ENCODE data around the gene SFXN3. TPM values are rescaled to one million over a fixed set of nuclear protein-coding genes. Genes with fewer than 3 reads are reported as not detected.

SFXN3 gene
- total and polyA plus RNA-seq, 2 of the 13 experiments (the other 11 are each of a cell fraction or from before 2014, with no cell fraction given), result 16.8 to 71.5 TPM

DNA sequence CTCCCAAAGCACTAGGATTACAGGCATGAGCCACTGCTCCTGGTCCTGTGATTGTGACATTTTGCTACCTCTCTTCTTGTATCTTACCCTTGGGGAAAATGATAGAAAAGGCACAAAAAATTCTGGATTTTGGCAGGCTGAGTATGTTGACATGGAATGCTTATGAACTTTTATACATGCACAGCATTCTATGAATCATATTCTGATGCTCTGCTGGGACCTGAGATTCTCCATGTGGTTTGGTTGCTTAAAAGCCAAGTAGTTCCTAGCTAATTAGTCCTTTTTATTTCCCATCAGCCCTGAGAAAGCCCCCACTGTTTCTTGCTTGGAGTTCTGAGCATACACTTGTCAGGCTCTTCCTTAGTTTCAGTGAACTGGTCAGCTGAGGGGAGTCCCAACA is 22.5 kb downstream of the SFXN3 start:
- ATAC-seq (no peak), FAIRE-seq (no peak), DNase-seq (ENCODE audit: low spot score) (no peak)
- Histone ChIP-seq H3K9ac (ENCODE audit: insufficient read depth, low read depth, low read length) (no peak overlapping the region), H3K4me2 (ENCODE audit: low read depth, low read length) (no peak overlapping the region), H4K20me1 (ENCODE audit: insufficient read depth, low read length) (no peaks in the 10 kb centered on the region), H3K4me1 (ENCODE audit: insufficient read depth, low read length) (peaks cover 58% of the 10 kb centered on the region), H2AFZ (ENCODE audit: low read length) (no peak overlapping the region), H3K27ac (ENCODE audit: extremely low read length, insufficient read depth, low read length) (no peak overlapping the region), H3K4me3 (replicated peaks in 1 of 3; ENCODE audit: insufficient read depth in 1 of 3, low read depth in 2 of 3, low read length in 3 of 3) (no peak overlapping the region), H3K9me3 (ENCODE audit: low read length) (no peaks in the 10 kb centered on the region), H3K79me2 (ENCODE audit: insufficient read depth, low read length) (peaks cover 9% of the 10 kb centered on the region), H3K36me3 (replicated peaks in 1 of 2; ENCODE audit: control insufficient read depth in 1 of 2, insufficient read depth in 2 of 2, low read length in 2 of 2) (0 out of 5 replicates have a peak, but pooled peaks cover 0 to 2% of the 10 kb centered on the region in 2 experiments), H3K27me3 (ENCODE audit: control insufficient read depth in 1 of 2, insufficient read depth in 2 of 2, low read length in 2 of 2) (no peaks in the 10 kb centered on the region)
- CTCF ChIA-PET (ENCODE audit: low intra/inter-chr PET ratio, low total read pairs), result interaction anchor here (0.6 kb wide), 1 partner anchor 57 kb away, joined by 3 read pairs; no protein-coding TSS in a partner anchor
- intact Hi-C loops (cut with micrococcal nuclease; ENCODE audit: unreplicated experiment), result no loop called here
- in situ Hi-C loops (cut with HindIII; ENCODE audit: extremely low pct_ligation_motif_present, low pct_unique_long_range_greater_than_20kb), result no loop called here
- no TSS peak for BruUV-seq (replicated peaks)
- POLR2A ChIA-PET, result no interaction called here
- TF ChIP-seq ZNF563 (CRISPR knock-in tag; IDR thresholded peaks at IDR 0.05), result no peak
- TF ChIP-seq, protein P1, sequence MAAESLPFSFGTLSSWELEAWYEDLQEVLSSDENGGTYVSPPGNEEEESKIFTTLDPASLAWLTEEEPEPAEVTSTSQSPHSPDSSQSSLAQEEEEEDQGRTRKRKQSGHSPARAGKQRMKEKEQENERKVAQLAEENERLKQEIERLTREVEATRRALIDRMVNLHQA (CRISPR knock-in tag; IDR thresholded peaks at IDR 0.05), result no peak
- TF ChIP-seq NR2F6 (IDR thresholded peaks at IDR 0.05), result no peak
- TF ChIP-seq NR2F6 (CRISPR knock-in tag; IDR thresholded peaks at IDR 0.05), result no peak
- TF ChIP-seq SIN3B (IDR thresholded peaks at IDR 0.05; ENCODE audit: low read length), result no peak
- no peak for TF ChIP-seq SKI (IDR thresholded peaks at IDR 0.05; ENCODE audit: partially characterized antibody)
- no peak for TF ChIP-seq IKZF4 (CRISPR knock-in tag; IDR thresholded peaks at IDR 0.05; ENCODE audit: borderline replicate concordance, low read depth, not compliant biosample characterization)
- TF ChIP-seq NAIF1 (CRISPR knock-in tag; IDR thresholded peaks at IDR 0.05; ENCODE audit: borderline replicate concordance), result no peak
- no peak for TF ChIP-seq NR2C2 (CRISPR knock-in tag; IDR thresholded peaks at IDR 0.05; ENCODE audit: borderline replicate concordance)
- TF ChIP-seq HNRNPL (IDR thresholded peaks at IDR 0.05; ENCODE audit: low read depth, low read length), result no peak
- TF ChIP-seq MTA3 (CRISPR knock-in tag; IDR thresholded peaks at IDR 0.05), result no peak
- TF ChIP-seq, protein P2, sequence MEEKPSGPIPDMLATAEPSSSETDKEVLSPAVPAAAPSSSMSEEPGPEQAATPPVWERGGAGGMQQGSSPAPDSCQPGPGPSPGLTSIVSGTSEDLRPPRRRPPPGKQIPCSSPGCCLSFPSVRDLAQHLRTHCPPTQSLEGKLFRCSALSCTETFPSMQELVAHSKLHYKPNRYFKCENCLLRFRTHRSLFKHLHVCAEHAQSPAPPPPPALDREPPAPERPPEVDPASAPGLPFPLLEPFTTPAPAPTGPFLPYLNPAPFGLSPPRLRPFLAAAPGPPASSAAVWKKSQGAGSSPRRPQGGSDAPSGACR (CRISPR knock-in tag; IDR thresholded peaks at IDR 0.05), result no peak
- TF ChIP-seq SIX4 (CRISPR knock-in tag; IDR thresholded peaks at IDR 0.05), result no peak
- no peak for TF ChIP-seq KMT2B (CRISPR knock-in tag; IDR thresholded peaks at IDR 0.05)
- TF ChIP-seq, protein P3, sequence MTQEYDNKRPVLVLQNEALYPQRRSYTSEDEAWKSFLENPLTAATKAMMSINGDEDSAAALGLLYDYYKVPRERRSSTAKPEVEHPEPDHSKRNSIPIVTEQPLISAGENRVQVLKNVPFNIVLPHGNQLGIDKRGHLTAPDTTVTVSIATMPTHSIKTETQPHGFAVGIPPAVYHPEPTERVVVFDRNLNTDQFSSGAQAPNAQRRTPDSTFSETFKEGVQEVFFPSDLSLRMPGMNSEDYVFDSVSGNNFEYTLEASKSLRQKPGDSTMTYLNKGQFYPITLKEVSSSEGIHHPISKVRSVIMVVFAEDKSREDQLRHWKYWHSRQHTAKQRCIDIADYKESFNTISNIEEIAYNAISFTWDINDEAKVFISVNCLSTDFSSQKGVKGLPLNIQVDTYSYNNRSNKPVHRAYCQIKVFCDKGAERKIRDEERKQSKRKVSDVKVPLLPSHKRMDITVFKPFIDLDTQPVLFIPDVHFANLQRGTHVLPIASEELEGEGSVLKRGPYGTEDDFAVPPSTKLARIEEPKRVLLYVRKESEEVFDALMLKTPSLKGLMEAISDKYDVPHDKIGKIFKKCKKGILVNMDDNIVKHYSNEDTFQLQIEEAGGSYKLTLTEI (CRISPR knock-in tag; conservative IDR thresholded peaks at IDR 0.05), result no peak
- no peak for TF ChIP-seq ZNF792 (CRISPR knock-in tag; IDR thresholded peaks at IDR 0.05)
- TF ChIP-seq, protein P4, sequence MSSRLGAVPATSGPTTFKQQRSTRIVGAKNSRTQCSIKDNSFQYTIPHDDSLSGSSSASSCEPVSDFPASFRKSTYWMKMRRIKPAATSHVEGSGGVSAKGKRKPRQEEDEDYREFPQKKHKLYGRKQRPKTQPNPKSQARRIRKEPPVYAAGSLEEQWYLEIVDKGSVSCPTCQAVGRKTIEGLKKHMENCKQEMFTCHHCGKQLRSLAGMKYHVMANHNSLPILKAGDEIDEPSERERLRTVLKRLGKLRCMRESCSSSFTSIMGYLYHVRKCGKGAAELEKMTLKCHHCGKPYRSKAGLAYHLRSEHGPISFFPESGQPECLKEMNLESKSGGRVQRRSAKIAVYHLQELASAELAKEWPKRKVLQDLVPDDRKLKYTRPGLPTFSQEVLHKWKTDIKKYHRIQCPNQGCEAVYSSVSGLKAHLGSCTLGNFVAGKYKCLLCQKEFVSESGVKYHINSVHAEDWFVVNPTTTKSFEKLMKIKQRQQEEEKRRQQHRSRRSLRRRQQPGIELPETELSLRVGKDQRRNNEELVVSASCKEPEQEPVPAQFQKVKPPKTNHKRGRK (CRISPR knock-in tag; IDR thresholded peaks at IDR 0.05), result no peak
- TF ChIP-seq, protein P5, sequence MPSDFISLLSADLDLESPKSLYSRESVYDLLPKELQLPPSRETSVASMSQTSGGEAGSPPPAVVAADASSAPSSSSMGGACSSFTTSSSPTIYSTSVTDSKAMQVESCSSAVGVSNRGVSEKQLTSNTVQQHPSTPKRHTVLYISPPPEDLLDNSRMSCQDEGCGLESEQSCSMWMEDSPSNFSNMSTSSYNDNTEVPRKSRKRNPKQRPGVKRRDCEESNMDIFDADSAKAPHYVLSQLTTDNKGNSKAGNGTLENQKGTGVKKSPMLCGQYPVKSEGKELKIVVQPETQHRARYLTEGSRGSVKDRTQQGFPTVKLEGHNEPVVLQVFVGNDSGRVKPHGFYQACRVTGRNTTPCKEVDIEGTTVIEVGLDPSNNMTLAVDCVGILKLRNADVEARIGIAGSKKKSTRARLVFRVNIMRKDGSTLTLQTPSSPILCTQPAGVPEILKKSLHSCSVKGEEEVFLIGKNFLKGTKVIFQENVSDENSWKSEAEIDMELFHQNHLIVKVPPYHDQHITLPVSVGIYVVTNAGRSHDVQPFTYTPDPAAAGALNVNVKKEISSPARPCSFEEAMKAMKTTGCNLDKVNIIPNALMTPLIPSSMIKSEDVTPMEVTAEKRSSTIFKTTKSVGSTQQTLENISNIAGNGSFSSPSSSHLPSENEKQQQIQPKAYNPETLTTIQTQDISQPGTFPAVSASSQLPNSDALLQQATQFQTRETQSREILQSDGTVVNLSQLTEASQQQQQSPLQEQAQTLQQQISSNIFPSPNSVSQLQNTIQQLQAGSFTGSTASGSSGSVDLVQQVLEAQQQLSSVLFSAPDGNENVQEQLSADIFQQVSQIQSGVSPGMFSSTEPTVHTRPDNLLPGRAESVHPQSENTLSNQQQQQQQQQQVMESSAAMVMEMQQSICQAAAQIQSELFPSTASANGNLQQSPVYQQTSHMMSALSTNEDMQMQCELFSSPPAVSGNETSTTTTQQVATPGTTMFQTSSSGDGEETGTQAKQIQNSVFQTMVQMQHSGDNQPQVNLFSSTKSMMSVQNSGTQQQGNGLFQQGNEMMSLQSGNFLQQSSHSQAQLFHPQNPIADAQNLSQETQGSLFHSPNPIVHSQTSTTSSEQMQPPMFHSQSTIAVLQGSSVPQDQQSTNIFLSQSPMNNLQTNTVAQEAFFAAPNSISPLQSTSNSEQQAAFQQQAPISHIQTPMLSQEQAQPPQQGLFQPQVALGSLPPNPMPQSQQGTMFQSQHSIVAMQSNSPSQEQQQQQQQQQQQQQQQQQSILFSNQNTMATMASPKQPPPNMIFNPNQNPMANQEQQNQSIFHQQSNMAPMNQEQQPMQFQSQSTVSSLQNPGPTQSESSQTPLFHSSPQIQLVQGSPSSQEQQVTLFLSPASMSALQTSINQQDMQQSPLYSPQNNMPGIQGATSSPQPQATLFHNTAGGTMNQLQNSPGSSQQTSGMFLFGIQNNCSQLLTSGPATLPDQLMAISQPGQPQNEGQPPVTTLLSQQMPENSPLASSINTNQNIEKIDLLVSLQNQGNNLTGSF (CRISPR knock-in tag; IDR thresholded peaks at IDR 0.05), result no peak
